Amygdala (tissue), 56 donors: ENCODE data around the gene OR2T5.
"Not testable (repeated sequence)": the region's sequence is repeated elsewhere in the genome, so short reads cannot be mapped to it uniquely, and the experiment has no call there.

Experiments
- DNase-seq, 56 donors: peaks; one replicate each; lab custom pipeline; 2025; lab: John Stamatoyannopoulos, UW

OR2T5 gene, protein sequence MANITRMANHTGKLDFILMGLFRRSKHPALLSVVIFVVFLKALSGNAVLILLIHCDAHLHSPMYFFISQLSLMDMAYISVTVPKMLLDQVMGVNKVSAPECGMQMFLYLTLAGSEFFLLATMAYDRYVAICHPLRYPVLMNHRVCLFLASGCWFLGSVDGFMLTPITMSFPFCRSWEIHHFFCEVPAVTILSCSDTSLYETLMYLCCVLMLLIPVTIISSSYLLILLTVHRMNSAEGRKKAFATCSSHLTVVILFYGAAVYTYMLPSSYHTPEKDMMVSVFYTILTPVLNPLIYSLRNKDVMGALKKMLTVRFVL

GRCh38 chr1:248488289-248488688 lies at the start of gene OR2T5:
Gene OR2T5 (plus strand): TSS chr1:248488589. CDS start chr1:248488589, 0 bp downstream.
- DNase-seq = not testable (repeated sequence)

GRCh38 chr1:248438668-248439067 lies 49.7 kb upstream of the OR2T5 start:
- DNase-seq = not testable (repeated sequence)

DNA sequence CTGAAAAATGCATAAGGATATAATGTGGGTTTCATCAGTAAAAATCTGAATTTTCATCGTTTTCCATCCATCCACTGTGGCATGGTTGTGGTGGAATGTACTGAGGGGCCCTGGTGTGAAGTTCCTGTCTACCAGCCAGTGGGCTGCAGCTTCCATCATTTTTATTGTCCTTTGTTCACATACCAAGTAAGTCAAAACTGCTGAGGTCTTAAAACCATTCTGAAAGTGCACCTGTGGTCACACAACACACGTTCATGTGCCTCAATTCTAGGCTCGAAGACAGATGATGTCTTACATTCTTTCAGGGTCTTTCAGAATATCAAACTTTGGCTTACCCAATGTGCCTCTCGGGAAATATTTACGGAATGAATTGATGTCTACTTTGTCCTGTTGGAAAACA lies 49.1 kb upstream of the OR2T5 start:
- DNase-seq = not testable (repeated sequence)

- not testable (repeated sequence) for DNase-seq
Observed at GRCh38 chr1:248442500-248443277, 45.7 kb upstream of the OR2T5 start.

GRCh38 chr1:248444603-248445002 lies 43.8 kb upstream of the OR2T5 start:
- DNase-seq = not testable (repeated sequence)

- DNase-seq = not testable (repeated sequence)
Observed at GRCh38 chr1:248445399-248445798, 43.0 kb upstream of the OR2T5 start, which contains the start of gene OR2T2. Gene OR2T2 (plus strand): TSS chr1:248445637. CDS start chr1:248452798, 7,161 bp downstream.

- DNase-seq = not testable (repeated sequence)
Observed at GRCh38 chr1:248448409-248449074, 39.8 kb upstream of the OR2T5 start.

- DNase-seq = not testable (repeated sequence)
Observed at GRCh38 chr1:248449821-248450465, 38.4 kb upstream of the OR2T5 start.

DNA sequence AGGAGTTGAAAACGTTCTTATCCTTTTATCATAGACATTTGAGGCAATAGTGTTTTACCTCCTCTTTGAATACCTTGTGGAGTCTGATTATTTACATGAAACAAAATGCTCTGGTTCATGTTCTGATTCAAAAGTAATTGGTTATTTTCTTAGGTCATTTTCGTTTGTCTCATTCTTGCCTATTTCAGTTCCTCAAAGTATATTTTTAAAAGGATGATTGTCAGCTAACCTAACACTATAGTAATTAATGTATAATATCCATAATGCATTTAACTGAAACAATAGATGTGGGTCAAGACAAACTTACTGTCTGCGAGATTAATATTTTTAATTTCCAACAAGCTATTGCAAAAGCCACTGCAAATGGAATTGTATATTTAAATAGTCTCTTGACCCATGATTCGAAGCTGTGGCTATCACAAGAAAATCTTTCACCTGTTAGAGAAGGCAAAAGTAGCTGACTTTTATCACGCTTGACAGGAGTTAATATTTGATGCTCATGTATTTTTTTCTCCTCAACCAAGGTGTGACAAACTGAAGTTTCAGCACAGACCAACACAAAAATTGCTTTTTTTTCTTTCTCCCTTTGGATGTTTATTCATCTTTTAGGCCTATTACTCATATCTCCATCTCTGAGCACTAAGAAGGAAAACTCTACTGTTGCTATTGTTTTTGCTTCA lies 37.8 kb upstream of the OR2T5 start:
- DNase-seq = not testable (repeated sequence)

DNA sequence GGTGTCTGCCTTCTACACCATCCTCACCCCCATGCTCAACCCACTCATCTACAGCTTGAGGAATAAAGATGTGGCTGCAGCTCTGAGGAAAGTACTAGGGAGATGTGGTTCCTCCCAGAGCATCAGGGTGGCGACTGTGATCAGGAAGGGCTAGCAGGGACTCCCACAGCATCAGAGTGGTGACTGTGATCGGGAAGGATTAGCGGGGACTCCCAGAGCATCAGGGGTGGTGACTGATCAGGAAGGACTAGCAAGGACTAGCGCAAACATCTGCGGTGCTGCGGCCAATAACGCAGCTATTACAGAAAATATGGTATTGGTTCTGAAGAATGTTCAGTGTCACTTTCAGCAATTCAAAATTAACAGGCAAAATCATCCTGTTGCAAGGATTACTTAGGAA lies 34.8 kb upstream of the OR2T5 start:
- DNase-seq = not testable (repeated sequence)

DNA sequence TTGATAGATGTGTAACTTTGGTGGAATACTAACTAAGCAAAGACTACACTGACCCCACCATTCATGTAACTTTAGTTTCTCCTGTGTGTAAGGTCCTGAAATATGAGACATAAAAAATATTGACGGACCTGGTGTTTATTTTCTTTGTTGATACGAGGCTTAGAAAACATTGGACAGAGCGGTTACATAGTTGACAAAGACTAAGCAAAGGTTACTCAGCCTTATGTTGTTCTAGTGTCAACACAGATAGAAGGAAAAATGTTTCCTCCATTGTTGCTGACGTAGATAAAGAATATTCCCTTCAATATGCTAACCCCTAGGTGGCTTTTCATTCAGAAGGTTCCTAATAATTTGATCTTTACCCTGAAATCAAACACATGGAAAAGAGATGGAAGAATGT lies 33.3 kb upstream of the OR2T5 start:
- not testable (repeated sequence) for DNase-seq

DNA sequence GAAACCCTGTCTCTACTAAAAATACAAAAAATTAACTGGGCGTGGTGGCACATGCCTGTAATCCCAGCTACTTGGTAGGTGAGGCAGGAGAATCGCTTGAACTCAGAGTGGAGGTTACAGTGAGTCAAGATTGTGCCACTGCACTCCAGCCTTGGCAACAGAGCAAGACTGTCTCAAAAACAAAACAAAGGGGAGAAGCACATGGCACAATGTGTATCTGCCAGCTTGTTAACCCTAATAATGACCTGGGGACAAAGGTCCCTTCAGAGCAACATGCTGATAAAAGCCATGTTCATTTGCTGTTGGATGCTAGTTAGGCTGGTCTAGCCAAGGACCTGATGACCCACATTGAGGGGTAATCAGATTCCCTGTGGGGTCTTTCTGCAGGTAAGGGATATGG lies 31.8 kb upstream of the OR2T5 start:
- not testable (repeated sequence) for DNase-seq

GRCh38 chr1:248459117-248459516 lies 29.3 kb upstream of the OR2T5 start:
- not testable (repeated sequence) for DNase-seq

GRCh38 chr1:248471154-248471553 lies 17.2 kb upstream of the OR2T5 start:
- DNase-seq = no peak

DNA sequence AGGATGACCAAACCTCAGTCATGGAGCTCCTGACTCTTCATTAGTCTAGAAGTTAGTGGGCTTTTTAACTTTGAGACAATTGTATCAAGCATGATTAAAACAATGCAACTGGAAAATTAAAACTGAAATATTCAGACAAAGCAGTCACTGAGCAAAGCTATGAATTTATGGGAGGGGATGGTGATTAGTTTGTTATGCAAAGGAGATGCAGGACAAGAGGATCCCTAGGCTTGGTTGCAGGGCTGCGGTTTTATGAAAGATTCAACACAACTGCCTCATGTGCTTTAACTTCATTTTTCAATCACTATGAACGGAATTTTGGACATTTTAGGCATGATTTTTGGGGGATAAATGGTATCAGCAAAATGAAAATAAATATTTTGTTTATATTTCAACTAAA lies 16.3 kb upstream of the OR2T5 start:
- not testable (repeated sequence) for DNase-seq

DNA sequence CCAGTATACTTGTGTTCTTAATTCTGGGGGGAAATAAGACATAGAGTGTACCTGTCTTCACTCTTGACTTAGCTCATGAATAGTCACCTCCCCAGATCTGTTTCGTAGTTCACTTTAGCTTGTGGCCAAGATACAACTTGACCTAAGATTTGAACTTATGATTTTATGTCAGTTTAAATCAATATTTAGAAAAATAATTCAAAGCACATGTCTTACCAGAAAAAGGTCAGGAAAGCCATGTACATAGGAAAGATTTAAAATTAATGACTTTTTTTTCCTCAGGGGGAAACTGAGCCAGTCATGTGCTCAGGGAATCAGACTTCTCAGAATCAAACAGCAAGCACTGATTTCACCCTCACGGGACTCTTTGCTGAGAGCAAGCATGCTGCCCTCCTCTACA lies 15.3 kb upstream of the OR2T5 start, which contains the start of gene OR2T3:
Gene OR2T3, plus strand, starts transcription at position 301 of the 400 bp plus-strand sequence. Its CDS starts 0 bp downstream, at position 301.
- not testable (repeated sequence) for DNase-seq

DNA sequence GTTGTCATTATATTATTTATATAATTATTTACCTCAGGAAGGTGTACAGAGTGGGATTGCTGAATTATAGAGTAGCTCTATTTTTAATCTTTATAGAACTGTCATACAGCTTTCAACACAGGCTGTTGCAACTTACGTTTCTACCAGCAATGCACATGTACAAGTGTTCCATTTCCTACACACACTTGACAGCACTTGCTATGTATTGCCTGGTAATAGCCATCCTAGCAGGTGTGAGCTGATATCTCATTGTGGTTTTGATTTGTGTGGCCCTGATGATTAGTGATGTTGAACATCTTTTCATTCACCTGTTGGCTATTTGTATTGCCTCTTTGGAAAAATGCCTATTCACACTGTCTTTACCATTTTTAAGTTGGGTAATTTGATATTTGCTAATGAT lies 12.7 kb upstream of the OR2T5 start:
- DNase-seq = not testable (repeated sequence)

DNA sequence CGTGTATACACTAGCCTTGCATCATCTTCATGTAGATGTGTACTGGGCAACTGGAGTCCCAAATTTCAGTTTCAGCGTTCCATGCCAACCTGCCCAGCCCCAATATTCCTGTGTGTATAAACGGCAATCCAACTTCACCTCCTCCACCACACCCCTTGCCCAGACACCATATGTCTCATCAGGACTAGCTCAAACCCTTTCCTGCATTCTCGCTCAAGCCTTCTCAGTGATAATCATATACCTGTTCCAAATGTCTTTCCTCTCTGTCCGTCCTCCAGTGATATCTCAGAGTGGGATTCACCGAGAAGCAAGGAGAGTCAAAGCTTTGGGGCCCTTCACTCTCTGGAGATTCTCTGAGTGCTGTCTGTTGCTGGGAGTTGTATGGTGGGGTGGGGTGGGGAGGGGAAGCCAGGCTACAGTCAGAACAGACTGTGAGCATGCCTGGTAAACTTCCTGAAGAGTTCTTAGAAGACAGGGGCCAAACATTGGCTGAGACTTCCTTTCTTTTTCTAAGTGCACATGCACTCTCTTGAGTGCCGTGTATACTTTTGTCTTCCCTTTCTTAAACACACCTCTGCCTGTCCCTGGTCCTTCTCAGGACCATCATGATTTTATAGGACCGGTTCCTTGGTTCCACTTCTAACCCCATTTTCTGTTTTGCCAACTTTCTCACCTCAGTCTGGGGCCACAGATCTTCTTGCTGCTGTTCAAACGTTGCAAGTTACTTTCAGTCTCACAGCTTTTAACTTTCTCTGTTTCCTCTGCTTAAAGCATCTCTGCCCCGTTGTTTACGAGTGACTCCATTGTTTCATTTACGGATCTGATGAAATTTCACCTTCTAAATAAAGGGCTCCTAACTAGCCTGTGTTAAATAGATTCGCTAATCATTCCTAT lies 6.5 kb upstream of the OR2T5 start:
- not testable (repeated sequence) for DNase-seq

- DNase-seq = not testable (repeated sequence)
Observed at GRCh38 chr1:248496661-248497060, 8.3 kb downstream of the OR2T5 start.
